Measurements from ENCODE around the gene LRRC2. TPM values are rescaled to one million over a fixed set of nuclear protein-coding genes. Genes with fewer than 3 reads are reported as not detected.

LRRC2 gene
- total RNA-seq, 1 donor = 2.2 TPM

DNA sequence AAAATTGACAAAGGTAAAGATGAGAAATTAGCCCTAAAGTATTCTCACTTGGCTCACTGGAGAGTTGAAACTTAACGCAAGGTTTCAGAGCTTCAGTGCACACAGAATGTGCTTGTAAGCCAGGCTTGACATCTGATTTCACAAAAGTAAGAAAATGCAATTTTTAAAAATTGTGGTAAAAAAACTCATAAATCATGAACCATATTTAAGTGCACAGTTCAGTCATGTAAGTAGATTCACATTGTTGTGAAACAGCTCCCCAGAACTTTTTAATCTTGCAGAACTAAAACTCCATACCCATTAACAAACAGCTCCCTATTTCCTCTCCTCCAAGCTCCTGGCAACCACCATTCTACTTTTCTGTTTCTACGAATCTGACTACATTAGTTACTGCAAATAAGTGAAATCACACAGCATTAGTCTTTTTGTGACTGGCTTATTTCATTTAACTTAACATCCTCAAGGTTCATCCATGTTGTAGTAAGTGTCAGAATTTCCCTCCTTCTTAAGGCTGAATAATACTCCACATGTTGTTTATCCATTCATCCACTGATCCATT lies 53.8 kb downstream of the LRRC2 start:
- TF ChIP-seq, protein P1, sequence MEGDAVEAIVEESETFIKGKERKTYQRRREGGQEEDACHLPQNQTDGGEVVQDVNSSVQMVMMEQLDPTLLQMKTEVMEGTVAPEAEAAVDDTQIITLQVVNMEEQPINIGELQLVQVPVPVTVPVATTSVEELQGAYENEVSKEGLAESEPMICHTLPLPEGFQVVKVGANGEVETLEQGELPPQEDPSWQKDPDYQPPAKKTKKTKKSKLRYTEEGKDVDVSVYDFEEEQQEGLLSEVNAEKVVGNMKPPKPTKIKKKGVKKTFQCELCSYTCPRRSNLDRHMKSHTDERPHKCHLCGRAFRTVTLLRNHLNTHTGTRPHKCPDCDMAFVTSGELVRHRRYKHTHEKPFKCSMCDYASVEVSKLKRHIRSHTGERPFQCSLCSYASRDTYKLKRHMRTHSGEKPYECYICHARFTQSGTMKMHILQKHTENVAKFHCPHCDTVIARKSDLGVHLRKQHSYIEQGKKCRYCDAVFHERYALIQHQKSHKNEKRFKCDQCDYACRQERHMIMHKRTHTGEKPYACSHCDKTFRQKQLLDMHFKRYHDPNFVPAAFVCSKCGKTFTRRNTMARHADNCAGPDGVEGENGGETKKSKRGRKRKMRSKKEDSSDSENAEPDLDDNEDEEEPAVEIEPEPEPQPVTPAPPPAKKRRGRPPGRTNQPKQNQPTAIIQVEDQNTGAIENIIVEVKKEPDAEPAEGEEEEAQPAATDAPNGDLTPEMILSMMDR (IDR thresholded peaks at IDR 0.05; ENCODE audit: insufficient read depth, low read depth, low read length) = no peak
- no peak for DNase-seq (ENCODE audit: low read depth)
- no peak overlapping the region for H3K4me3 ChIP-seq (ENCODE audit: low read depth, low read length)

DNA sequence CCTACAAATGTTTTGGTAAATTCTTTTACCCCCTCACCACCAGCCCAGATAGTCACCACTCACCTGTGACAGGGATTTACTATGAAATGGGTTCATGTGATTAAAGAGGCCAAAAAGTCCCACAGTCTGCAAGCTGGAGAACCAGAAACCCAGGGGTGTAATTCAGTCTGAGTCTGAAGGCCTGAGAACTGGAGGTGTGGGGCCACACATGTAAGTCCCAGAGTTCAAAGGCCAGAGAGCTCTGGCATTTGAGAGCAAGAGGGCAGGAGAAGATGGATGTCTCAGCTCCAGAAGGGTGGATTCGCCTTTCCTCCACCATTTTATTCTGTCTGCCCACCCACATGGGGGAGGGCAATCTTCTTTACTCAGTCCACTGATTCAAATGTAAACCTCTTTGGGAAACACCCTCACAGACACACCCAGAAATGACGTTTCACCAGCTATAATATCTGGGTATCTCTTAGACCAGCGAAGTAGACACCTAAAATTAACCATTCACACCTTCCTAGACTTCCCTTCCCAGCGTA lies 56.4 kb downstream of the LRRC2 start:
- no peak overlapping the region for H3K4me3 ChIP-seq (ENCODE audit: low read depth, low read length)
- TF ChIP-seq, protein P1 (IDR thresholded peaks at IDR 0.05; ENCODE audit: insufficient read depth, low read depth, low read length) = no peak
- DNase-seq (ENCODE audit: low read depth) = no peak

DNA sequence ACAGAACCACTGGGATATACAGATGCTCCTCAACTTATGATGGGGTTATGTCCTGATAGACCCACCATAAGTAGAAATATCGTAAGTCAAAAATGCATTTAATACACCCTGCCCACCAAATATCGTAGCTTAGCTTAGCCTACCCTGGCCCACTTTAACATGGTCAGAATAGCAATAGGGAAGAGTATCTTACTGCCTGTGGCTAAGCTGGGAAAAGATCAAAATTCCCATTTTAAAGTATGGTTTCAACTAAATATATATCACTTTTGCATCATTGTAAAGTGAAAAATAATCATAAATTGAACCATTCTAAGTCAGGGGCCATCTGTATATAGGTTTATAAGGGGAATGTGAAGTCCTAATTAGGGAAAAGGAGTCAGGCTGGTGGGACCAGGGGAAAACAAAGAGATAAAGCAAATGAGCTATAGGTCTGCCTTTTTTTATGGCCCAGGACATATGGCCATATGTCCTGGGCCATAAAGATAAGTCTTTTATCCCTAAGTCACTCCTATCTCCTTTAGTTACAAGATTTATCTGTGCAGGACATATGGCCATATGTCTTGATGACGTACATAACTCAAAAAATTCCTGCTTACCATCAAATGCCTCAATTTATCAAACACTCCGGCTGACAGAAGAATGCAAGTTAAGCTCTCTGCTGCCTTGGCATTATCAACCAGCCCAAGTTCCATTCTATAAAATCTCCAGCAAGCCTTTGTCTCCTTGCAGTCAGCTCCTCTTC lies 57.1 kb downstream of the LRRC2 start:
- no peak overlapping the region for H3K4me3 ChIP-seq (ENCODE audit: low read depth, low read length)
- TF ChIP-seq, protein P1 (IDR thresholded peaks at IDR 0.05; ENCODE audit: insufficient read depth, low read depth, low read length) = no peak
- peak; percentile 60 for DNase-seq (ENCODE audit: low read depth)

DNA sequence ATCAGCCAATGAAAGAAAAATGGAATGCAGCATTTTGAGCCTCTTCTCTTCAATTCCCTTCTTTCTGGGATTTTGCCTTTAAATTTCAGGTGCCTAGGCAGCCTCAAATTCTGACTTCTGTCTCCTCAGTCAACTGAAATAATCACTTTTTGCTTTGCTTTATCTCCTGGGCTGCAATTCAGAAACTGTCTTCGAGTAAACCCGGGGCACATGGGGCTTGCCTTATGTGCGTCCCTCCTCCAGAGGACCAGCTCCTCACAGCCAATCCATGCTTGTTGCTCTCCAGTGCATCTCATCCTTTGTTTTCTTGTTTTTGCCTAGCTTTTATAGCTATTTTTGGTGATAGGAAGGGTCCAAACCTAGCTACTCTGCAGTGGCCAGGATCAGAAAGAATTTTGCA lies 59.6 kb downstream of the LRRC2 start:
- no peak for DNase-seq (ENCODE audit: low read depth)
- no peak overlapping the region for H3K4me3 ChIP-seq (ENCODE audit: low read depth, low read length)
- TF ChIP-seq, protein P1 (IDR thresholded peaks at IDR 0.05; ENCODE audit: insufficient read depth, low read depth, low read length) = no peak

DNA sequence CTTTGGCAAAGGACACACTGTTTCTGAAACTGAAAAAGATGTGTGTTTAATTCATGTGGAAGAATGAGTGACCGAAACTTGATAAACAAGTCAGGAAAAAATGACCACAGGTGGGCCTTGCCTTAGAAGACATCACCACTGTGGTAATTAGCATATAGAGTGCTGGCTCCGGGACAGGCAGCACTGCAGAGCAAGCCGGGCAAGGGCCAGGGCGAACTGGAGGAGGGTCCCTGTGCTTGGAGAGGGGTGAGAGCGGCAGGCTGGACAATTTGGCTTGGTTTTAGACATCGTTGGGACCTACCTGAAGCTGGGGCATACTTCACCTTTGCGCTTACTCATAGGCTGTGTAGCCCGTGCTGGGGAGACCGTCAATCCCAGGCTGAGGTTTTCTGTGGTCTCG lies 60.1 kb downstream of the LRRC2 start:
- TF ChIP-seq, protein P1 (IDR thresholded peaks at IDR 0.05; ENCODE audit: insufficient read depth, low read depth, low read length) = no peak
- H3K4me3 ChIP-seq (ENCODE audit: low read depth, low read length) = no peak overlapping the region
- no peak for DNase-seq (ENCODE audit: low read depth)

DNA sequence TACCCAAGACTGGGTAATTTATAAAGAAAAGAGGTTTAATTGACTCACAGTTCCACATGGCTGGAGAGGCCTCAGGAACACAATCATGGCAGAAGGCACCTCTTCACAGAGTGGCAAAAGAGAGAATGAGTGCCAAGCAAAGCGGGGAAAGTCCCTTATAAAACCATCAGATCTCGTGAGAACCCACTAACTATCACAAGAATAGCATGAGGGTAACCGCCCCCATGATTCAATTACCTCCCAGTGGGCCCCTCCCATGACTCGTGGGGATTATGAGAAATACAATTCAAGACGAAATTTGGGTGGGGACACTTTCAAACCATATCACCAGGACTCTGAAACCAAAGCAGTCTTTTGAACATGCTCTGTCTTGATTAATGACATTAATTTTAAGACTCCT lies 61.3 kb downstream of the LRRC2 start:
- TF ChIP-seq, protein P1 (IDR thresholded peaks at IDR 0.05; ENCODE audit: insufficient read depth, low read depth, low read length) = no peak
- DNase-seq (ENCODE audit: low read depth) = no peak
- no peak overlapping the region for H3K4me3 ChIP-seq (ENCODE audit: low read depth, low read length)

All from fibroblast of villous mesenchyme (primary cell).